ENCODE data around the gene OR6C68. TPM values are rescaled to one million over a fixed set of nuclear protein-coding genes. Genes with fewer than 3 reads are reported as not detected.

The OR6C68 gene
- total and polyA plus RNA-seq, 2 of the 8 experiments (the other 6 are each of a cell fraction or from before 2014, with no cell fraction given) = not detected

DNA sequence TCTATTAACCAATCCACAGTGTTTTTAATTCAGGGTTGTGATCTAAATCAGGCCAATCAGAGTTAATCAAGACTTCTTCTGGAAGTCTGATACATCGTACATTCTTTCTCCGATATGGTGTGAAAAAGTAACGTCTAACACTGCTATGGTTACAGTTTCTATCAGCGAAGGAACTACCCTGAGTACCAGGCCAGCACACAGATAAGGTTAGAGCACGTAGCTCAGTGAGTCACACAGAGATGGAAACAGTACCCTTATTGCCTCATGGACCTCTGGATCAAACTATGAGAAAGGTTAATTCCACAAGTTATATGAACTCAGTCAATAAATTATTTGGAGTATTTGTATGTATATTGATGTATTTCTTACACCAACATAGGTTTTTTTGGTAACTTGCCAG, 3.3 kb downstream of the OR6C68 start:
- POLR2A ChIA-PET (ENCODE audit: partially characterized antibody) = no interaction called here
- no peak overlapping the region for H2BK12ac ChIP-seq (ENCODE audit: low read depth, low read length)
- no peak overlapping the region for H3K4me2 ChIP-seq (ENCODE audit: insufficient read depth in 1 of 2, low read depth in 2 of 2, low read length in 2 of 2)
- no peak overlapping the region for H2BK120ac ChIP-seq (replicated peaks; ENCODE audit: low read depth, low read length)
- TF ChIP-seq EZH2 (IDR thresholded peaks at IDR 0.05; ENCODE audit: low read depth, low read length, severe bottlenecking) (no peak), SUZ12 (IDR thresholded peaks at IDR 0.05; ENCODE audit: low read length) (no peak), SP2 (IDR thresholded peaks at IDR 0.05; ENCODE audit: low read length) (no peak), TAF1 (IDR thresholded peaks at IDR 0.05; ENCODE audit: low read depth, low read length) (no peak), CHD1 (IDR thresholded peaks at IDR 0.05; ENCODE audit: low read depth, low read length) (no peak), POU5F1 (IDR thresholded peaks at IDR 0.05; ENCODE audit: low read depth, low read length) (no peak), KDM5A (IDR thresholded peaks at IDR 0.05; ENCODE audit: low read length) (no peak), CHD2 (IDR thresholded peaks at IDR 0.05; ENCODE audit: low read length) (no peak), BCL11A (IDR thresholded peaks at IDR 0.05; ENCODE audit: low read depth in 2 of 2, low read length in 2 of 2) (no peak), GTF2F1 (IDR thresholded peaks at IDR 0.05; ENCODE audit: borderline replicate concordance, low read depth, low read length) (no peak), NANOG (IDR thresholded peaks at IDR 0.05; ENCODE audit: insufficient read depth, low read depth, low read length, poor library complexity, severe bottlenecking) (no peak), POLR2AphosphoS5 (IDR thresholded peaks at IDR 0.05; ENCODE audit: low read depth, low read length) (no peak), CTBP2 (IDR thresholded peaks at IDR 0.05; ENCODE audit: borderline replicate concordance, insufficient read depth, insufficient read length, low read length) (no peak), FOSL1 (IDR thresholded peaks at IDR 0.05; ENCODE audit: insufficient read depth, low read depth, low read length) (no peak), EP300 (IDR thresholded peaks at IDR 0.05; ENCODE audit: borderline replicate concordance in 1 of 2, low read depth in 2 of 2, low read length in 2 of 2) (no peak)
- no peak overlapping the region for H2BK20ac ChIP-seq (ENCODE audit: low read length)
- H3K79me2 ChIP-seq (ENCODE audit: control insufficient read depth in 1 of 2, insufficient read depth in 2 of 2, low read length in 2 of 2) = no peaks in the 10 kb centered on the region
- H3K9ac ChIP-seq (replicated peaks in 1 of 4; ENCODE audit: extremely low read depth in 1 of 4, low read depth in 3 of 4, low read length in 3 of 4) = no peak overlapping the region
- no peaks in the 10 kb centered on the region for H3K27me3 ChIP-seq (replicated peaks in 1 of 4; ENCODE audit: control insufficient read depth in 3 of 4, extremely low read depth in 1 of 4, insufficient read depth in 3 of 4, low read length in 3 of 4)
- H3K79me1 ChIP-seq (ENCODE audit: low read depth, low read length) = no peaks in the 10 kb centered on the region
- WGBS, 2 experiments (ENCODE audit: extremely low coverage in 1 of 2, insufficient coverage in 1 of 2, insufficient read length in 1 of 2, insufficient replicate concordance in 2 of 2, low coverage in 1 of 2, low lambda C conversion rate in 2 of 2, missing lambda C conversion rate in 1 of 2) = 77% methylated on average over 5 of the region's 5 CpGs; no CpG with 5 or more reads in 1 of the 2 experiments
- no peak overlapping the region for H3K18ac ChIP-seq (ENCODE audit: extremely low read depth, low read length)
- H3K4me3 ChIP-seq (ENCODE audit: extremely low read depth in 1 of 4, insufficient read depth in 2 of 4, low read depth in 3 of 4, low read length in 4 of 4) = no peak overlapping the region
- CTCF ChIA-PET (ENCODE audit: partially characterized antibody) = no interaction called here
- DNase-seq (ENCODE audit: low read depth in 1 of 2, low spot score in 2 of 2) (no peak), FAIRE-seq (no peak)
- no peak overlapping the region for H3K4ac ChIP-seq (replicated peaks; ENCODE audit: insufficient read length, low read depth, low read length)
- H3K9me3 ChIP-seq (ENCODE audit: insufficient read depth in 2 of 2, low read depth in 1 of 2, low read length in 1 of 2) = no peaks in the 10 kb centered on the region
- no peak overlapping the region for H3K23ac ChIP-seq (ENCODE audit: insufficient read length)
- H4K91ac ChIP-seq (replicated peaks; ENCODE audit: insufficient read length, low read length) = no peak overlapping the region
- H3K4me1 ChIP-seq (replicated peaks in 1 of 4; ENCODE audit: control insufficient read depth in 3 of 4, insufficient read depth in 4 of 4, low read length in 3 of 4) = no peaks in the 10 kb centered on the region
- no peak overlapping the region for H2BK5ac ChIP-seq (ENCODE audit: low read depth, low read length)
- no peak overlapping the region for H3K27ac ChIP-seq (ENCODE audit: low read depth, low read length)
- H2BK15ac ChIP-seq (ENCODE audit: low read length) = no peak overlapping the region
- H3K36me3 ChIP-seq (ENCODE audit: control insufficient read depth in 2 of 4, insufficient read depth in 4 of 4, low read length in 3 of 4) = no peaks in the 10 kb centered on the region
- no peak overlapping the region for H3K14ac ChIP-seq (ENCODE audit: insufficient read length)
- no peak overlapping the region for H4K8ac ChIP-seq (ENCODE audit: extremely low read depth, insufficient read depth, low read length)
- H2AFZ ChIP-seq (ENCODE audit: low read length) = no peak overlapping the region
- H3K23me2 ChIP-seq (ENCODE audit: low read depth, low read length) = no peaks in the 10 kb centered on the region
- no peak overlapping the region for H2AK5ac ChIP-seq (ENCODE audit: low read depth, low read length)
- no peak overlapping the region for H4K5ac ChIP-seq (ENCODE audit: insufficient read length, low read depth, low read length)
- H3K56ac ChIP-seq (replicated peaks; ENCODE audit: insufficient read length, low read depth, low read length) = no peak overlapping the region
- no peaks in the 10 kb centered on the region for H4K20me1 ChIP-seq (replicated peaks in 1 of 2; ENCODE audit: control insufficient read depth in 1 of 2, insufficient read depth in 2 of 2, low read length in 2 of 2)

Data from H1 (cell line).